Measurements from ENCODE around the gene PCNX4. TPM values are rescaled to one million over a fixed set of nuclear protein-coding genes. Genes with fewer than 3 reads are reported as not detected.

Gene PCNX4
- total and polyA plus RNA-seq, 4 donors: 14.3 to 104 (median 34.3) TPM

GRCh38 chr14:60058087-60058486 lies 33.6 kb upstream of the PCNX4 start:
- Histone ChIP-seq H3K9me3 (ENCODE audit: control insufficient read depth in 4 of 4, insufficient read depth in 3 of 4, low read length in 3 of 4) (no peaks in the 10 kb centered on the region), H3K4me3 (no peak overlapping the region), H3K27me3 (ENCODE audit: control insufficient read depth in 3 of 3, insufficient read depth in 3 of 3, low read length in 2 of 3) (no peaks in the 10 kb centered on the region), H3K9ac (ENCODE audit: insufficient read depth in 1 of 2, low read length in 2 of 2) (no peak overlapping the region), H3K36me3 (ENCODE audit: control insufficient read depth in 4 of 4, insufficient read depth in 4 of 4, low read length in 4 of 4) (no peaks in the 10 kb centered on the region), H3K4me1 (ENCODE audit: control insufficient read depth in 5 of 5, insufficient read depth in 5 of 5, low read length in 5 of 5) (no peaks in the 10 kb centered on the region), H3K27ac (ENCODE audit: low read depth in 1 of 2, low read length in 1 of 2) (no peak overlapping the region)
- TF ChIP-seq, protein P1, sequence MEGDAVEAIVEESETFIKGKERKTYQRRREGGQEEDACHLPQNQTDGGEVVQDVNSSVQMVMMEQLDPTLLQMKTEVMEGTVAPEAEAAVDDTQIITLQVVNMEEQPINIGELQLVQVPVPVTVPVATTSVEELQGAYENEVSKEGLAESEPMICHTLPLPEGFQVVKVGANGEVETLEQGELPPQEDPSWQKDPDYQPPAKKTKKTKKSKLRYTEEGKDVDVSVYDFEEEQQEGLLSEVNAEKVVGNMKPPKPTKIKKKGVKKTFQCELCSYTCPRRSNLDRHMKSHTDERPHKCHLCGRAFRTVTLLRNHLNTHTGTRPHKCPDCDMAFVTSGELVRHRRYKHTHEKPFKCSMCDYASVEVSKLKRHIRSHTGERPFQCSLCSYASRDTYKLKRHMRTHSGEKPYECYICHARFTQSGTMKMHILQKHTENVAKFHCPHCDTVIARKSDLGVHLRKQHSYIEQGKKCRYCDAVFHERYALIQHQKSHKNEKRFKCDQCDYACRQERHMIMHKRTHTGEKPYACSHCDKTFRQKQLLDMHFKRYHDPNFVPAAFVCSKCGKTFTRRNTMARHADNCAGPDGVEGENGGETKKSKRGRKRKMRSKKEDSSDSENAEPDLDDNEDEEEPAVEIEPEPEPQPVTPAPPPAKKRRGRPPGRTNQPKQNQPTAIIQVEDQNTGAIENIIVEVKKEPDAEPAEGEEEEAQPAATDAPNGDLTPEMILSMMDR (IDR thresholded peaks at IDR 0.05; ENCODE audit: control extremely low read depth, extremely low read depth): no peak
- DNase-seq (no peak), ATAC-seq (ENCODE audit: insufficient read depth, low FRiP score) (no peak)
- 61 to 77% methylated on average over 1 of the region's 1 CpG for WGBS, 2 donors

DNA sequence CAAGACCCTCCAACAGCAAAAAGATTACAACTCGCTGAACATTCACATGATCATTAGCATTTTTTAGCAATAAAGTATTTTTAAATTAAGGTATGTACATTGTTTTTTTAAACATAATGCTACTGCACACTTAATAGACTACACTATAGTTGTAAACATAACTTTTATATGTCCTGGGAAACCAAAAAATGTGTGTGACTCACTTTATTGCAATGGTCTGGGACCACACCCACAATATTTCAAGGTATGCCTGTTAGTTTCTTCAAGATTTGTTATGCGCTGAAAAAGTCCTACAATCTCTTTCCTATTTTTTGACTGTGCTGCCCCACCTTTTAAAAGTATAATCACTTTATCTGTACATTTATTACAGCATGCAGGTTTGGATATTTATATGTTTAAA lies 30.4 kb upstream of the PCNX4 start:
- H3K27ac ChIP-seq (ENCODE audit: low read depth in 1 of 2, low read length in 1 of 2): no peak overlapping the region
- no peaks in the 10 kb centered on the region for H3K9me3 ChIP-seq (ENCODE audit: control insufficient read depth in 4 of 4, insufficient read depth in 3 of 4, low read length in 3 of 4)
- no peaks in the 10 kb centered on the region for H3K36me3 ChIP-seq (ENCODE audit: control insufficient read depth in 4 of 4, insufficient read depth in 4 of 4, low read length in 4 of 4)
- 88% methylated on average over 2 of the region's 2 CpGs for WGBS, 2 donors
- no peak for DNase-seq
- H3K4me3 ChIP-seq: no peak overlapping the region
- TF ChIP-seq, protein P1 (IDR thresholded peaks at IDR 0.05; ENCODE audit: control extremely low read depth, extremely low read depth): no peak
- no peak for ATAC-seq (ENCODE audit: insufficient read depth, low FRiP score)
- H3K4me1 ChIP-seq (ENCODE audit: control insufficient read depth in 5 of 5, insufficient read depth in 5 of 5, low read length in 5 of 5): no peaks in the 10 kb centered on the region
- H3K9ac ChIP-seq (ENCODE audit: insufficient read depth in 1 of 2, low read length in 2 of 2): no peak overlapping the region
- H3K27me3 ChIP-seq (ENCODE audit: control insufficient read depth in 3 of 3, insufficient read depth in 3 of 3, low read length in 2 of 3): no peaks in the 10 kb centered on the region

GRCh38 chr14:60064491-60065072 lies 27.1 kb upstream of the PCNX4 start:
- Histone ChIP-seq H3K4me3 (no peak overlapping the region), H3K9ac (ENCODE audit: insufficient read depth in 1 of 2, low read length in 2 of 2) (no peak overlapping the region), H3K4me1 (ENCODE audit: control insufficient read depth in 5 of 5, insufficient read depth in 5 of 5, low read length in 5 of 5) (no peaks in the 10 kb centered on the region), H3K27ac (ENCODE audit: low read depth in 1 of 2, low read length in 1 of 2) (no peak overlapping the region), H3K9me3 (ENCODE audit: control insufficient read depth in 4 of 4, insufficient read depth in 3 of 4, low read length in 3 of 4) (no peaks in the 10 kb centered on the region), H3K27me3 (ENCODE audit: control insufficient read depth in 3 of 3, insufficient read depth in 3 of 3, low read length in 2 of 3) (no peaks in the 10 kb centered on the region), H3K36me3 (ENCODE audit: control insufficient read depth in 4 of 4, insufficient read depth in 4 of 4, low read length in 4 of 4) (no peaks in the 10 kb centered on the region)
- no peak for ATAC-seq (ENCODE audit: insufficient read depth, low FRiP score)
- TF ChIP-seq, protein P1 (IDR thresholded peaks at IDR 0.05; ENCODE audit: control extremely low read depth, extremely low read depth): peak; percentile 24
- DNase-seq: peak in 2 of 3 donors; percentile 52 to 68

DNA sequence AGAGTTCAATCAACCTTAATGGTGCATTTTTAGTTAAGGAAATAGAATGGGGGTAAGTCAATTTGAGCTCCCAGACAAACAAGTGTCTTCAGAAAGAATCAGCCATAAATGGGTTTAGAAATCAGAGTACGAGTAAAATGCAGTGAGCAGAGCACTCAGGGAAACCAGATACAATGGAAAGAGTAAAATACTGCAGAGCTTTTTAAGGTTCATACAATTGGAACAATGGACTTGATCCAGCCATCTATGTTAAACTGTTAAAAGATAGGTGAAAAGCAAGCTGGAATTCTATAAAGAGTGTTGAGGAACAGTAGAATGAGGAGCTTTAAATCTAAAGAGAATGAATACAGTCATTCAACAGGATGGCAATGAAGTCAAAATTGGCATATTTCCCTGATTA lies 23.8 kb upstream of the PCNX4 start:
- H3K9me3 ChIP-seq (ENCODE audit: control insufficient read depth in 4 of 4, insufficient read depth in 3 of 4, low read length in 3 of 4): no peaks in the 10 kb centered on the region
- no peaks in the 10 kb centered on the region for H3K36me3 ChIP-seq (ENCODE audit: control insufficient read depth in 4 of 4, insufficient read depth in 4 of 4, low read length in 4 of 4)
- TF ChIP-seq, protein P1 (IDR thresholded peaks at IDR 0.05; ENCODE audit: control extremely low read depth, extremely low read depth): no peak
- no peak overlapping the region for H3K4me3 ChIP-seq
- no peaks in the 10 kb centered on the region for H3K27me3 ChIP-seq (ENCODE audit: control insufficient read depth in 3 of 3, insufficient read depth in 3 of 3, low read length in 2 of 3)
- ATAC-seq (ENCODE audit: insufficient read depth, low FRiP score): no peak
- no peak overlapping the region for H3K27ac ChIP-seq (ENCODE audit: low read depth in 1 of 2, low read length in 1 of 2)
- 92 to 93% methylated on average over 1 of the region's 1 CpG for WGBS, 2 donors
- H3K9ac ChIP-seq (ENCODE audit: insufficient read depth in 1 of 2, low read length in 2 of 2): no peak overlapping the region
- DNase-seq: no peak
- no peaks in the 10 kb centered on the region for H3K4me1 ChIP-seq (ENCODE audit: control insufficient read depth in 5 of 5, insufficient read depth in 5 of 5, low read length in 5 of 5)

Measured in lung (tissue), 12 donors.